A673 (cell line): Measurements from ENCODE around the gene GPA33.

Source experiments
- EZH2 ChIP-seq: fragments of 200-600 bp; sonication (generic); IDR thresholded peaks from 2 replicates; pipeline ENCODE4 v1.6.1; 2017; ENCODE audit warnings: borderline replicate concordance, low read depth, mild to moderate bottlenecking, mixed read lengths, antibody characterized with exemption, low read length; ENCODE audit not compliant: poor library complexity, severe bottlenecking
- TF ChIP-seq, protein P1 (sequence below): fragments of 300-800, 200-600 bp; sonication (generic); conservative IDR thresholded peaks from 2 replicates; pipeline ENCODE4 v1.5.1; 2017; ENCODE audit warnings: low read depth, mild to moderate bottlenecking, antibody characterized with exemption, low read length, moderate library complexity, mixed read lengths

DNA sequence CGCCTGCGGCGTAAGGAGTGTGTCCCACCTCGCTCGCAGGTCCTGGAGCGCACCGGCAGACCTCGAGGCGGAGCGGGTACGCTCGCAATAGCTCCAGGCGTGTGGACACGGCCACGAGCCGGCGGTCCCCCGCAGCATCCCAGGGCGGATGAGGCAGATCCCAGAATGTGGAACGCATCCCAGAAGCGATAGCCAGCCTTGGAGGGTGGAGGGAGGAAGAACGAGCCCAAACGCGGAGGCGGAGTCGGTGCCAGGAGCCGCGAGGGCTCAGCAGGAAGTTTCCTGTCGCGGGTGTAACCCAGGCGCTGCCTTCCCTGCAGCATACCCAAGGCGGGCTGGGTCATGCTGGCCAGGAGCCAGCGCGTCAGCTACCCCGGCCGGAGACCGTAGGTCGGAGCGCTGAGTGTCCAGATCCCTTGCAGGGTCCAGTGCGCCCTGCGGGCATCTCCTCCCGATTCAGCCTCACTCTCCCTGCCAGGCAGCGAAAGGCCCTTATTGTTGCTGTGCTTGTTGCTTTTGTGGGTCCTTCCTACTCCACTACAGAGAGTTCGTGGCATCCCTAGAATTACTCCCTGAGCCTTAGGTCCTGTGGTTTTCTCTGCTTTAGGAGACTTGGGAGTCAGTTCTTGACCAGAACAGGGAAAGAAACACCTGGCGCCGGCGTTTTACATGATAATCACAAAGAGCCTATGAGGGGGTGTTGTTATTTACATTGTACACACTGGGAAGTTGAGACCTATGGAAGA, 31.4 kb upstream of the GPA33 start:
- TF ChIP-seq, protein P1, sequence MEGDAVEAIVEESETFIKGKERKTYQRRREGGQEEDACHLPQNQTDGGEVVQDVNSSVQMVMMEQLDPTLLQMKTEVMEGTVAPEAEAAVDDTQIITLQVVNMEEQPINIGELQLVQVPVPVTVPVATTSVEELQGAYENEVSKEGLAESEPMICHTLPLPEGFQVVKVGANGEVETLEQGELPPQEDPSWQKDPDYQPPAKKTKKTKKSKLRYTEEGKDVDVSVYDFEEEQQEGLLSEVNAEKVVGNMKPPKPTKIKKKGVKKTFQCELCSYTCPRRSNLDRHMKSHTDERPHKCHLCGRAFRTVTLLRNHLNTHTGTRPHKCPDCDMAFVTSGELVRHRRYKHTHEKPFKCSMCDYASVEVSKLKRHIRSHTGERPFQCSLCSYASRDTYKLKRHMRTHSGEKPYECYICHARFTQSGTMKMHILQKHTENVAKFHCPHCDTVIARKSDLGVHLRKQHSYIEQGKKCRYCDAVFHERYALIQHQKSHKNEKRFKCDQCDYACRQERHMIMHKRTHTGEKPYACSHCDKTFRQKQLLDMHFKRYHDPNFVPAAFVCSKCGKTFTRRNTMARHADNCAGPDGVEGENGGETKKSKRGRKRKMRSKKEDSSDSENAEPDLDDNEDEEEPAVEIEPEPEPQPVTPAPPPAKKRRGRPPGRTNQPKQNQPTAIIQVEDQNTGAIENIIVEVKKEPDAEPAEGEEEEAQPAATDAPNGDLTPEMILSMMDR = no peak
- no peak for TF ChIP-seq EZH2
